HepG2 (cell line): Measurements from ENCODE around the gene MYRIP. TPM values are rescaled to one million over a fixed set of nuclear protein-coding genes. Genes with fewer than 3 reads are reported as not detected.

ENCODE experiments used
- ATAC-seq: fragments of 200-7000 bp; cut with Tn5 transposase; 3 replicates; pipeline ENCODE4 v1.9.1; 2020; ENCODE audit warnings: mild to moderate bottlenecking, moderate library complexity
- BruUV-seq: library from RNA; stranded (reverse); fragments of 400-500 nt; replicated peaks from 2 replicates; lab custom pipeline; 2021; lab: Mats Ljungman, UMichigan
- CTCF ChIA-PET: fragments of 300-600 bp; formaldehyde crosslinking; extraction: SDS; loops from one replicate; lab custom pipeline; 2021; ENCODE audit warnings: low total read pairs, inconsistent platforms, low intra/inter-chr PET ratio; lab: Yijun Ruan, JAX
- POLR2A ChIA-PET: fragments of 350-600 bp; sonication (Branson Sonifier 250); formaldehyde crosslinking; loops from one replicate; lab custom pipeline; 2020; ENCODE audit warnings: antibody characterized with exemption, inconsistent platforms; lab: Yijun Ruan, JAX
- DNase-seq: peaks from one replicate; pipeline ENCODE4 v3.0.0-alpha.2; 2015; ENCODE audit warnings: low spot score
- FAIRE-seq: peaks from 3 replicates; lab custom pipeline; 2011; peaks lifted over from hg19 to GRCh38; lab: Jason Lieb, UNC
- H2AFZ ChIP-seq: one replicate; pipeline ENCODE4 v1.6.1; 2011; ENCODE audit warnings: low read length, inconsistent platforms
- H3K27ac ChIP-seq: fragments of 300-600 bp; 3 replicates; pipeline ENCODE4 v1.8.0; 2011; ENCODE audit warnings: mixed run types, mild to moderate bottlenecking, mixed read lengths, low read length, inconsistent platforms; ENCODE audit not compliant: insufficient read depth; ENCODE audit errors: extremely low read length
- H3K27me3 ChIP-seq, 2 experiments: fragments of 200-600 bp in 1 of 2; 2 replicates in 1 of 2; 3 replicates in 1 of 2; pipeline versions ENCODE4 v1.6.0 to v1.8.0; 2011; ENCODE audit warnings: low read length in 2 of 2, mild to moderate bottlenecking in 2 of 2, moderate library complexity in 2 of 2, inconsistent platforms in 1 of 2; ENCODE audit not compliant: insufficient read depth in 2 of 2, control insufficient read depth in 1 of 2
- H3K36me3 ChIP-seq, 2 experiments: fragments of 200-600 bp in 1 of 2; replicated peaks in 1 of 2; 2 replicates in 1 of 2; 3 replicates in 1 of 2; pipeline versions ENCODE4 v1.5.1 to v1.8.0; 2011; ENCODE audit warnings: low read length in 2 of 2, inconsistent platforms in 1 of 2; ENCODE audit not compliant: insufficient read depth in 2 of 2, control insufficient read depth in 1 of 2
- H3K4me1 ChIP-seq: 2 replicates; pipeline ENCODE4 v1.5.1; 2012; ENCODE audit warnings: low read length, inconsistent platforms; ENCODE audit not compliant: insufficient read depth
- H3K4me2 ChIP-seq: 2 replicates; pipeline ENCODE4 v1.6.0; 2011; ENCODE audit warnings: low read depth, low read length, inconsistent platforms
- H3K4me3 ChIP-seq, 3 experiments: fragments of 200-600 bp in 1 of 3; sonication (generic), shearing (Covaris generic) in 1 of 3; replicated peaks in 1 of 3; 2 replicates each; pipeline ENCODE4 v1.5.1; 2011 to 2016; ENCODE audit warnings: low read length in 3 of 3, inconsistent platforms in 2 of 3, low read depth in 2 of 3, mild to moderate bottlenecking in 2 of 3, control low read depth in 1 of 3, mixed read lengths in 1 of 3; ENCODE audit not compliant: insufficient read depth in 1 of 3
- H3K79me2 ChIP-seq: one replicate; pipeline ENCODE4 v1.6.1; 2011; ENCODE audit warnings: low read length, inconsistent platforms; ENCODE audit not compliant: insufficient read depth
- H3K9ac ChIP-seq: 2 replicates; pipeline ENCODE4 v1.6.0; 2011; ENCODE audit warnings: mild to moderate bottlenecking, low read depth, low read length, inconsistent platforms; ENCODE audit not compliant: insufficient read depth
- H3K9me3 ChIP-seq: 2 replicates; pipeline ENCODE4 v1.5.1; 2012; ENCODE audit warnings: mild to moderate bottlenecking, low read length
- H4K20me1 ChIP-seq: 2 replicates; pipeline ENCODE4 v1.6.0; 2011; ENCODE audit warnings: inconsistent platforms, mild to moderate bottlenecking, low read length, moderate library complexity; ENCODE audit not compliant: insufficient read depth
- DZIP1 ChIP-seq: sonication (generic); formaldehyde crosslinking; IDR thresholded peaks from 2 replicates; pipeline ENCODE4 v1.5.0; 2020; ENCODE audit warnings: mild to moderate bottlenecking, missing genetic modification reagents
- FOXA3 ChIP-seq: IDR thresholded peaks from 2 replicates; pipeline ENCODE4 v1.6.1; 2016; ENCODE audit warnings: missing genetic modification reagents, missing compliant biosample characterization
- NFRKB ChIP-seq: fragments of 450-650 bp; IDR thresholded peaks from 2 replicates; pipeline ENCODE4 v1.6.1; 2017
- SETDB1 ChIP-seq: sonication (generic); formaldehyde crosslinking; IDR thresholded peaks from 2 replicates; pipeline ENCODE4 v1.5.1; 2020; ENCODE audit warnings: missing genetic modification reagents, mild to moderate bottlenecking, borderline replicate concordance
- ZBTB26 ChIP-seq: IDR thresholded peaks from 2 replicates; pipeline ENCODE4 v1.6.1; 2016; ENCODE audit warnings: missing compliant biosample characterization, missing genetic modification reagents, borderline replicate concordance
- ZNF18 ChIP-seq: sonication (generic); formaldehyde crosslinking; IDR thresholded peaks from 2 replicates; pipeline ENCODE4 v1.8.0; 2022; ENCODE audit warnings: mild to moderate bottlenecking, missing genetic modification reagents; ENCODE audit not compliant: insufficient replicate concordance
- ZNF513 ChIP-seq: sonication (generic); formaldehyde crosslinking; conservative IDR thresholded peaks from 2 replicates; pipeline ENCODE4 v1.5.0; 2020; ENCODE audit warnings: missing genetic modification reagents
- ZNF761 ChIP-seq: sonication (generic); formaldehyde crosslinking; conservative IDR thresholded peaks from 2 replicates; pipeline ENCODE4 v1.4.0; 2020; ENCODE audit warnings: mild to moderate bottlenecking, missing genetic modification reagents
- WGBS: methylation state at CpG from one replicate; pipeline ENCODE4 v1.1.6; 2017; ENCODE audit warnings: low lambda C conversion rate; 5-methylcytosine and 5-hydroxymethylcytosine counted together
- in situ Hi-C: cut with HindIII; loops from 2 replicates; pipeline ENCODE4 v1.10.0; 2017; ENCODE audit warnings: low pct_unique_long_range_greater_than_20kb; ENCODE audit not compliant: extremely low pct_ligation_motif_present
- intact Hi-C: fragments of 100-400 bp; cut with micrococcal nuclease; formaldehyde crosslinking; loops from one replicate; pipeline ENCODE4 v1.10.0; 2022; ENCODE audit not compliant: unreplicated experiment
- polyA plus RNA-seq, 8 experiments: library from polyadenylated mRNA; depleted of rRNA in 3 of 8; stranded (reverse) in 7 of 8; unstranded in 1 of 8; fragments of >200 nt; fragmentation: Illumina TruSeq in 4 of 8; extraction: Trizol in 4 of 8; gene quantifications; 2 replicates each; pipeline versions ENCODE4 v1.2.1 to v1.2.3, GENCODE V29; 2011 to 2016; ENCODE audit warnings: low read depth in 4 of 8, missing spikeins in 1 of 8, mixed read lengths in 1 of 8; ENCODE audit not compliant: insufficient read depth in 1 of 8
- total RNA-seq, 5 experiments: library from RNA; depleted of rRNA; stranded (reverse); fragments of >200 nt; fragmentation: Illumina TruSeq; extraction: Trizol; gene quantifications; 2 replicates each; pipeline ENCODE4 v1.2.3, GENCODE V29; 2016; ENCODE audit warnings: low read depth in 1 of 5

The MYRIP gene
- total and polyA plus RNA-seq, 2 of the 13 experiments (the other 11 are each of a cell fraction or from before 2014, with no cell fraction given) = 0.64 to 0.84 TPM

- Histone ChIP-seq H3K9ac (no peak overlapping the region), H3K27me3 (no peaks in the 10 kb centered on the region), H2AFZ (no peak overlapping the region), H3K4me2 (no peak overlapping the region), H3K27ac (no peak overlapping the region), H3K4me1 (peaks cover 39% of the 10 kb centered on the region), H3K36me3 (no peaks in the 10 kb centered on the region), H4K20me1 (no peaks in the 10 kb centered on the region), H3K9me3 (no peaks in the 10 kb centered on the region), H3K79me2 (no peaks in the 10 kb centered on the region), H3K4me3 (no peak overlapping the region)
- ATAC-seq = no peak
- intact Hi-C loops (no loop called here), in situ Hi-C loops (no loop called here)
- CTCF ChIA-PET = no interaction called here
- DNase-seq = no peak
- WGBS = 100% methylated on average over 3 of the region's 3 CpGs
- no TSS peak for BruUV-seq
- TF ChIP-seq ZNF18 (CRISPR knock-in tag) (no peak), FOXA3 (CRISPR knock-in tag) (no peak), ZBTB26 (no peak), NFRKB (no peak), SETDB1 (CRISPR knock-in tag) (no peak), ZNF761 (CRISPR knock-in tag) (no peak), ZNF513 (no peak), DZIP1 (CRISPR knock-in tag) (no peak)
- POLR2A ChIA-PET = no interaction called here
- FAIRE-seq = no peak
Measured at GRCh38 chr3:40088527-40089170, 279.2 kb downstream of the MYRIP start.
